Measurements from ENCODE around the gene SV2B.

- TF ChIP-seq TAF1 (IDR thresholded peaks at IDR 0.05; ENCODE audit: borderline replicate concordance, insufficient read depth, low read length) (no peak), POLR2AphosphoS5 (IDR thresholded peaks at IDR 0.05; ENCODE audit: low read depth, low read length) (no peak), SIN3A (IDR thresholded peaks at IDR 0.05; ENCODE audit: borderline replicate concordance, insufficient read depth, low read length) (no peak), FOXP2 (optimal IDR thresholded peaks at IDR 0.05; ENCODE audit: borderline replicate concordance, extremely low read depth, extremely low read length, insufficient read depth) (no peak), REST (IDR thresholded peaks at IDR 0.05; ENCODE audit: insufficient read depth in 1 of 2, low read depth in 2 of 2, low read length in 2 of 2) (no peak)
Observed at GRCh38 chr15:91216000-91216399, 115.9 kb downstream of the SV2B start.

All from PFSK-1 (cell line).